ENCODE results near the gene CDKAL1. TPM values are rescaled to one million over a fixed set of nuclear protein-coding genes. Genes with fewer than 3 reads are reported as not detected.

The CDKAL1 gene
- total and polyA plus RNA-seq, 10 of the 15 experiments (the other 5 are each of a cell fraction or from before 2014, with no cell fraction given) = 10.7 to 26.9 (median 17.3) TPM

GRCh38 chr6:20693466-20694063 is 159.3 kb downstream of the CDKAL1 start:
- ChIA-PET SMC1A (ENCODE audit: uncharacterized antibody, unreplicated experiment) (interaction anchor here (0.9 kb wide), 1 partner anchor 20 kb away, joined by 3 read pairs; no protein-coding TSS in a partner anchor), RAD21 (ENCODE audit: unreplicated experiment) (no interaction called here), CTCF (no interaction called here), POLR2A (interaction anchor here (0.7 to 1.0 kb wide), 2 partner anchors 8 to 119 kb away, joined by 3 to 4 read pairs; no protein-coding TSS in a partner anchor)
- BruUV-seq (replicated peaks) = no TSS peak
- Histone ChIP-seq H3K36me3 (ENCODE audit: control insufficient read depth in 2 of 2, insufficient read depth in 2 of 2, low read length in 1 of 2) (no peaks in the 10 kb centered on the region), H3K4me1 (ENCODE audit: control insufficient read depth, insufficient read depth, low read length) (peaks cover 3% of the 10 kb centered on the region; the same call in 1 of the 2 replicates), H3K4me2 (ENCODE audit: control insufficient read depth, insufficient read depth) (no peak overlapping the region), H4K20me1 (ENCODE audit: control insufficient read depth, insufficient read depth) (no peaks in the 10 kb centered on the region), H3K79me2 (ENCODE audit: control insufficient read depth, insufficient read depth, low read length) (no peaks in the 10 kb centered on the region; the same call in 1 of the 2 replicates), H2AFZ (ENCODE audit: control insufficient read depth, low read depth, low read length) (no peak overlapping the region), H3K9me3 (replicated peaks; ENCODE audit: control insufficient read depth, insufficient read depth, low read length) (no peaks in the 10 kb centered on the region), H3K4me3 (no peak overlapping the region), H3K9ac (ENCODE audit: control insufficient read depth, insufficient read depth, low read length) (no peak overlapping the region), H3K27me3 (replicated peaks in 1 of 2; ENCODE audit: control insufficient read depth in 2 of 2, insufficient read depth in 2 of 2, low read length in 1 of 2) (no peaks in the 10 kb centered on the region), H3K27ac (ENCODE audit: control insufficient read depth, insufficient read depth) (no peak overlapping the region)
- FAIRE-seq = no peak
- no peak for ATAC-seq
- 69% methylated on average over 4 of the region's 4 CpGs for WGBS (ENCODE audit: insufficient coverage, insufficient replicate concordance, low lambda C conversion rate, missing lambda C conversion rate)
- intact Hi-C loops (cut with micrococcal nuclease; ENCODE audit: unreplicated experiment) = no loop called here
- no peak for DNase-seq (ENCODE audit: low read depth, low spot score)
- in situ Hi-C loops (cut with MboI) = no loop called here
- no peak for TF ChIP-seq TARDBP (IDR thresholded peaks at IDR 0.05; ENCODE audit: borderline replicate concordance)
- no peak for TF ChIP-seq NFXL1 (IDR thresholded peaks at IDR 0.05; ENCODE audit: borderline replicate concordance)
- no peak for TF ChIP-seq ZNF24 (IDR thresholded peaks at IDR 0.05)
- TF ChIP-seq ZNF592 (IDR thresholded peaks at IDR 0.05) = no peak
- no peak for TF ChIP-seq CTCF (IDR thresholded peaks at IDR 0.05 in 2 of 3, conservative IDR thresholded peaks at IDR 0.05 in 1 of 3; ENCODE audit: control insufficient read depth in 2 of 3, extremely low read depth in 1 of 3, insufficient read depth in 1 of 3, low read depth in 3 of 3, low read length in 3 of 3)
- no peak for TF ChIP-seq EGR1 (IDR thresholded peaks at IDR 0.05; ENCODE audit: borderline replicate concordance in 1 of 2, low read depth in 2 of 2, low read length in 2 of 2)
- no peak for TF ChIP-seq CHD2 (IDR thresholded peaks at IDR 0.05; ENCODE audit: borderline replicate concordance, low read depth, low read length)
